ENCODE measurements around the gene ENPP3.

The ENPP3 gene

DNA sequence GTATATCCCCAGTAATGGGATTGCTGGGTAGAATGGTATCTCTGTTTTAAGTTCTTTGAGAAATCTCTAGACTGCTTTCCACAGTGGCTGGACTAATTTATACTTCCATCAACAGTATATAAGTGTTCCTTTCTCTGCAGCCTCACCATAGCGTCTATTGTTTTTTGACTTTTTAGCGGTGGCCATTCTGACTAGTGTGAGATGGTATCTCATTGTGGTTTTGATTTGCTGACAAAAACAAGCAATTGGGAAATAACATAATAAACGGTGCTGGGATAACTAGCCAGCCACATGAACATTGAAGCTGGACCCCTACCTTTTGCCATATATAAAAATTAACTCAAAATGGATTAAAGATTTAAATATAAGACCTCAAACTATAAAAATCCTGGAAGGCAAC lies 49.9 kb downstream of the ENPP3 start:
- no peaks in the 10 kb centered on the region for H3K9me2 ChIP-seq (replicated peaks; ENCODE audit: control insufficient read depth, low read length)
- H3K4me2 ChIP-seq (ENCODE audit: low read length), result peak overlapping the region; percentile 85
- H3F3A ChIP-seq (ENCODE audit: control insufficient read depth, insufficient read depth), result peaks cover 82% of the 10 kb centered on the region
- peaks cover 20% of the 10 kb centered on the region for H3K79me2 ChIP-seq (ENCODE audit: control insufficient read depth, low read length)
- peaks cover 62% of the 10 kb centered on the region for H3K36me3 ChIP-seq (ENCODE audit: control insufficient read depth, low read length)
- peak overlapping the region; percentile 96 for H3K27ac ChIP-seq (ENCODE audit: low read depth, low read length)
- no peaks in the 10 kb centered on the region for H3K9me3 ChIP-seq (ENCODE audit: control insufficient read depth, insufficient read depth, low read length)
- no peaks in the 10 kb centered on the region for H4K20me1 ChIP-seq (ENCODE audit: control insufficient read depth, insufficient read depth, low read depth, low read length)
- TF ChIP-seq, protein P1, sequence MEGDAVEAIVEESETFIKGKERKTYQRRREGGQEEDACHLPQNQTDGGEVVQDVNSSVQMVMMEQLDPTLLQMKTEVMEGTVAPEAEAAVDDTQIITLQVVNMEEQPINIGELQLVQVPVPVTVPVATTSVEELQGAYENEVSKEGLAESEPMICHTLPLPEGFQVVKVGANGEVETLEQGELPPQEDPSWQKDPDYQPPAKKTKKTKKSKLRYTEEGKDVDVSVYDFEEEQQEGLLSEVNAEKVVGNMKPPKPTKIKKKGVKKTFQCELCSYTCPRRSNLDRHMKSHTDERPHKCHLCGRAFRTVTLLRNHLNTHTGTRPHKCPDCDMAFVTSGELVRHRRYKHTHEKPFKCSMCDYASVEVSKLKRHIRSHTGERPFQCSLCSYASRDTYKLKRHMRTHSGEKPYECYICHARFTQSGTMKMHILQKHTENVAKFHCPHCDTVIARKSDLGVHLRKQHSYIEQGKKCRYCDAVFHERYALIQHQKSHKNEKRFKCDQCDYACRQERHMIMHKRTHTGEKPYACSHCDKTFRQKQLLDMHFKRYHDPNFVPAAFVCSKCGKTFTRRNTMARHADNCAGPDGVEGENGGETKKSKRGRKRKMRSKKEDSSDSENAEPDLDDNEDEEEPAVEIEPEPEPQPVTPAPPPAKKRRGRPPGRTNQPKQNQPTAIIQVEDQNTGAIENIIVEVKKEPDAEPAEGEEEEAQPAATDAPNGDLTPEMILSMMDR (IDR thresholded peaks at IDR 0.05; ENCODE audit: low read depth, low read length, poor library complexity, severe bottlenecking), result no peak
- no peak for TF ChIP-seq EZH2phosphoT487 (IDR thresholded peaks at IDR 0.05; ENCODE audit: borderline replicate concordance, low read length)
- no peaks in the 10 kb centered on the region for H3K27me3 ChIP-seq (ENCODE audit: control insufficient read depth, low read length)
- H3K4me3 ChIP-seq (ENCODE audit: low read length), result peak overlapping the region; percentile 8; the same call in 1 of the 2 replicates
- peaks cover 96% of the 10 kb centered on the region for H3K4me1 ChIP-seq (ENCODE audit: control insufficient read depth, low read length)

DNA sequence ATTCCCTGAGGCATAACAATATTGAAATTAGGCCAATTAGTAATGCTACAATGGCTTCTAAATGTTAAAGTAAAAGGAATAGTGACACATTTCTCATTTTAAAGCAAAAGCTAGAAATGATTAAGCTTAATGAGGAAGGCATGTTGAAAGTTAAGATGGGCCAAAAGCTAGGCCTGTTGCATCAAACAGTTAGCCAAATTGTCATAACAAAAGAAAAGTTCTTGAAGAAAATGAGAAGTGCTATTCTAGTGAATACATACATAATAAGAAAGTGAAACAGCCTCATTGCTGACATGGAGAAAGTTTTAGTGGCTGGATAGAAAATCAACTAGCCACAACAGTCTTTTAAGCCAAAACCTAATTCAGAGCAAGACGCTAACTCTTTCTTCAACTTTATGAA lies 51.2 kb downstream of the ENPP3 start:
- Histone ChIP-seq H3K36me3 (ENCODE audit: control insufficient read depth, low read length) (peaks cover 56% of the 10 kb centered on the region), H3K4me3 (ENCODE audit: low read length) (peak overlapping the region; percentile 83), H3K9me2 (replicated peaks; ENCODE audit: control insufficient read depth, low read length) (no peaks in the 10 kb centered on the region), H3K4me2 (ENCODE audit: low read length) (peak overlapping the region; percentile 85), H3K27ac (ENCODE audit: low read depth, low read length) (peak overlapping the region; percentile 96), H3K79me2 (ENCODE audit: control insufficient read depth, low read length) (peaks cover 26% of the 10 kb centered on the region), H4K20me1 (ENCODE audit: control insufficient read depth, insufficient read depth, low read depth, low read length) (no peaks in the 10 kb centered on the region), H3K4me1 (ENCODE audit: control insufficient read depth, low read length) (peaks cover 86% of the 10 kb centered on the region), H3F3A (ENCODE audit: control insufficient read depth, insufficient read depth) (peaks cover 76% of the 10 kb centered on the region), H3K27me3 (ENCODE audit: control insufficient read depth, low read length) (no peaks in the 10 kb centered on the region), H3K9me3 (ENCODE audit: control insufficient read depth, insufficient read depth, low read length) (no peaks in the 10 kb centered on the region)
- no peak for TF ChIP-seq EZH2phosphoT487 (IDR thresholded peaks at IDR 0.05; ENCODE audit: borderline replicate concordance, low read length)
- TF ChIP-seq, protein P1 (IDR thresholded peaks at IDR 0.05; ENCODE audit: low read depth, low read length, poor library complexity, severe bottlenecking), result no peak

DNA sequence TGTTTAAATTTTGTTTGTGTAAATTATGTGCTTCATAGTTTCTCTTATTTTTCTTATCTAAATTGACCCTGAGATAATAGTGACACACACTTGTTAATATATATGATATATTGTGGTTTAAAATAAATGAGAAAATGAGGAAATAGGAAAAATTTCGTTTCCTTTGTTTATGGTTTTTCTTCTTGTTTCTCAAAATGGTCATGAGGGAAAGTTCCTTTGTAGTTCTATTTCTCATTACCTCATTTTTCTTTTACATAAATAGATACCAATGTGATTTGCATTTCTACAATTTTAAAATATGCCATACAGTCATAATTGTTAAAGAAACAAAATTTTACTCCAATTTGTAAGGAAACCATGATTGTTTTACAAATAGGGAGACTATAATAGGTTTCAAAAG lies 54.9 kb downstream of the ENPP3 start:
- Histone ChIP-seq H3K4me1 (ENCODE audit: control insufficient read depth, low read length) (peaks cover 66% of the 10 kb centered on the region), H3K4me3 (ENCODE audit: low read length) (peak overlapping the region; percentile 83), H3K9me3 (ENCODE audit: control insufficient read depth, insufficient read depth, low read length) (no peaks in the 10 kb centered on the region), H3K79me2 (ENCODE audit: control insufficient read depth, low read length) (peaks cover 59% of the 10 kb centered on the region), H3K27ac (ENCODE audit: low read depth, low read length) (peak overlapping the region; percentile 96), H3K27me3 (ENCODE audit: control insufficient read depth, low read length) (no peaks in the 10 kb centered on the region), H3F3A (ENCODE audit: control insufficient read depth, insufficient read depth) (peaks cover 51% of the 10 kb centered on the region), H4K20me1 (ENCODE audit: control insufficient read depth, insufficient read depth, low read depth, low read length) (no peaks in the 10 kb centered on the region), H3K4me2 (ENCODE audit: low read length) (peak overlapping the region; percentile 85), H3K36me3 (ENCODE audit: control insufficient read depth, low read length) (peaks cover 58% of the 10 kb centered on the region), H3K9me2 (replicated peaks; ENCODE audit: control insufficient read depth, low read length) (no peaks in the 10 kb centered on the region)
- TF ChIP-seq, protein P1 (IDR thresholded peaks at IDR 0.05; ENCODE audit: low read depth, low read length, poor library complexity, severe bottlenecking), result no peak
- TF ChIP-seq EZH2phosphoT487 (IDR thresholded peaks at IDR 0.05; ENCODE audit: borderline replicate concordance, low read length), result no peak
